Neural progenitor cell (in vitro differentiated cells): ENCODE measurements around the gene NAP1L5.

Experiments used
- EZH2 ChIP-seq: fragments of 200-600 bp; sonication (generic); IDR thresholded peaks from 2 replicates; pipeline ENCODE4 v1.6.1; 2017; ENCODE audit warnings: antibody characterized with exemption, mild to moderate bottlenecking, moderate library complexity
- EZH2phosphoT487 ChIP-seq: fragments of 200-600 bp; sonication (generic); IDR thresholded peaks from 2 replicates; pipeline ENCODE4 v1.6.1; 2017; ENCODE audit warnings: antibody characterized with exemption
- TF ChIP-seq, protein P1 (sequence below): fragments of 200-600 bp; sonication (generic); IDR thresholded peaks from 2 replicates; pipeline ENCODE4 v1.5.1; 2017; ENCODE audit warnings: antibody characterized with exemption, mild to moderate bottlenecking

DNA sequence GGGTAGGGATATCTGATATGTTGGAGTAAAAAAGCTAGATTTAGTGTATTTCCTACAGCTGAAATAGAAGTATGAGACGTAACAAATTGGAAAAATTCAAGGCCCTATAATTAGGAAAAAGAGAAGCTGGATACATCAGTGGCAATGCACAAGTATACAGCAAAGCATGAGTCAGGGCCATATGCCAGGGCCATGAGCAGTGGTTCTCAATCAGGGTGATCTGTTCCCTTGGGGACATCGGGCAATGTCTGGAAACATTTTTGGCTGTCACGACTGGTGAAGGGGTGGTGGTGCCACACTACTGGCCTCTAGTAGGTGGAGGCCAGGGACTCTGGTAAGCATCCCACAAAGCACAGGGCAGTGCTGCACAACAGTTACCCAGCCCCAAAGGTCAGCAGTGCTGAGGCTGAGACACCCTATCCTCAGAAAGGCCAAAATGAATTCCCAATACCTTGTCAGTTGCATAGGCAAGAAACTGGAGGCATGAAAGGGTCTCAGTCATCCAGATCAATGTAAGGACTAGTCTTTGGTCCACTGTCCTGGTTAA lies 36.8 kb upstream of the NAP1L5 start:
- TF ChIP-seq, protein P1, sequence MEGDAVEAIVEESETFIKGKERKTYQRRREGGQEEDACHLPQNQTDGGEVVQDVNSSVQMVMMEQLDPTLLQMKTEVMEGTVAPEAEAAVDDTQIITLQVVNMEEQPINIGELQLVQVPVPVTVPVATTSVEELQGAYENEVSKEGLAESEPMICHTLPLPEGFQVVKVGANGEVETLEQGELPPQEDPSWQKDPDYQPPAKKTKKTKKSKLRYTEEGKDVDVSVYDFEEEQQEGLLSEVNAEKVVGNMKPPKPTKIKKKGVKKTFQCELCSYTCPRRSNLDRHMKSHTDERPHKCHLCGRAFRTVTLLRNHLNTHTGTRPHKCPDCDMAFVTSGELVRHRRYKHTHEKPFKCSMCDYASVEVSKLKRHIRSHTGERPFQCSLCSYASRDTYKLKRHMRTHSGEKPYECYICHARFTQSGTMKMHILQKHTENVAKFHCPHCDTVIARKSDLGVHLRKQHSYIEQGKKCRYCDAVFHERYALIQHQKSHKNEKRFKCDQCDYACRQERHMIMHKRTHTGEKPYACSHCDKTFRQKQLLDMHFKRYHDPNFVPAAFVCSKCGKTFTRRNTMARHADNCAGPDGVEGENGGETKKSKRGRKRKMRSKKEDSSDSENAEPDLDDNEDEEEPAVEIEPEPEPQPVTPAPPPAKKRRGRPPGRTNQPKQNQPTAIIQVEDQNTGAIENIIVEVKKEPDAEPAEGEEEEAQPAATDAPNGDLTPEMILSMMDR, result no peak
- TF ChIP-seq EZH2phosphoT487 (no peak), EZH2 (no peak)
